MCF 10A (cell line): ENCODE data around the gene CFTR. TPM values are rescaled to one million over a fixed set of nuclear protein-coding genes. Genes with fewer than 3 reads are reported as not detected.

ENCODE experiments used
- BruUV-seq: library from RNA; stranded (reverse); fragments of 400-500 nt; replicated peaks from 2 replicates; lab custom pipeline; 2021; lab: Mats Ljungman, UMichigan
- CTCF ChIA-PET: fragments of 300-600 bp; sonication (Branson Sonifier 250); formaldehyde crosslinking; extraction: SDS; loops from one replicate; lab custom pipeline; 2021; ENCODE audit warnings: antibody characterized with exemption, inconsistent platforms; lab: Yijun Ruan, JAX
- POLR2A ChIA-PET: fragments of 300-600, 350-650 bp; sonication (Branson Sonifier 250); formaldehyde crosslinking; extraction: SDS; loops from one replicate; lab custom pipeline; 2020; ENCODE audit warnings: antibody characterized with exemption, inconsistent platforms; lab: Yijun Ruan, JAX
- DNase-seq: peaks from one replicate; pipeline ENCODE4 v3.0.0-alpha.2; 2018; ENCODE audit not compliant: unreplicated experiment
- H3K27ac Mint-ChIP-seq: one replicate; pipeline ENCODE4 v1.8.0; 2022; ENCODE audit warnings: mild to moderate bottlenecking, low read depth, mixed read lengths; ENCODE audit not compliant: unreplicated experiment
- H3K27me3 Mint-ChIP-seq: one replicate; pipeline ENCODE4 v1.8.0; 2022; ENCODE audit warnings: mixed read lengths; ENCODE audit not compliant: insufficient read depth, unreplicated experiment
- H3K36me3 Mint-ChIP-seq: one replicate; pipeline ENCODE4 v1.8.0; 2022; ENCODE audit warnings: mild to moderate bottlenecking, moderate library complexity, mixed read lengths; ENCODE audit not compliant: insufficient read depth, unreplicated experiment
- H3K4me1 Mint-ChIP-seq: one replicate; pipeline ENCODE4 v1.8.0; 2022; ENCODE audit warnings: mixed read lengths; ENCODE audit not compliant: insufficient read depth, unreplicated experiment
- H3K4me3 Mint-ChIP-seq: one replicate; pipeline ENCODE4 v1.8.0; 2022; ENCODE audit warnings: mild to moderate bottlenecking, moderate library complexity, mixed read lengths; ENCODE audit not compliant: unreplicated experiment
- H3K9me3 Mint-ChIP-seq: one replicate; pipeline ENCODE4 v1.8.0; 2022; ENCODE audit warnings: mixed read lengths; ENCODE audit not compliant: unreplicated experiment
- CTCF ChIP-seq: fragments of 200-600 bp; IDR thresholded peaks from one replicate; pipeline ENCODE4 v1.8.0; 2022; ENCODE audit warnings: antibody characterized with exemption, mild to moderate bottlenecking; ENCODE audit not compliant: unreplicated experiment
- intact Hi-C: fragments of 100-400 bp; cut with micrococcal nuclease; formaldehyde crosslinking; loops from 2 replicates; pipeline ENCODE4 v1.14.1; 2022
- total RNA-seq: library from RNA; stranded (reverse); gene quantifications from 2 replicates; pipeline ENCODE4 v1.2.3, GENCODE V29; 2022

Gene CFTR
- total RNA-seq, 1 experiment from 2014 or later = not detected

GRCh38 chr7:117587931-117588330 is 108.1 kb downstream of the CFTR start:
- Mint-ChIP-seq H3K27ac (no peak overlapping the region), H3K4me1 (no peaks in the 10 kb centered on the region), H3K36me3 (no peaks in the 10 kb centered on the region), H3K4me3 (no peak overlapping the region), H3K9me3 (no peaks in the 10 kb centered on the region), H3K27me3 (peaks cover 89% of the 10 kb centered on the region)
- no peak for TF ChIP-seq CTCF
- no peak for DNase-seq
- BruUV-seq = no TSS peak
- ChIA-PET POLR2A (no interaction called here), CTCF (interaction anchor here (0.6 kb wide), 1 partner anchor 23 kb away, joined by 3 read pairs; no protein-coding TSS in a partner anchor)
- intact Hi-C loops = no loop called here

- peak; percentile 5 for DNase-seq
- Mint-ChIP-seq H3K36me3 (no peaks in the 10 kb centered on the region), H3K27me3 (peaks cover 86% of the 10 kb centered on the region), H3K4me3 (no peak overlapping the region), H3K9me3 (no peaks in the 10 kb centered on the region), H3K4me1 (no peaks in the 10 kb centered on the region), H3K27ac (no peak overlapping the region)
- BruUV-seq = no TSS peak
- intact Hi-C loops = no loop called here
- CTCF ChIA-PET = interaction anchor here (0.6 kb wide), 1 partner anchor 23 kb away, joined by 3 read pairs; no protein-coding TSS in a partner anchor
- TF ChIP-seq CTCF = no peak
- POLR2A ChIA-PET = no interaction called here
Measured at GRCh38 chr7:117588352-117588794, 108.5 kb downstream of the CFTR start.

- intact Hi-C loops = no loop called here
- ChIA-PET POLR2A (no interaction called here), CTCF (no interaction called here)
- H3K4me3 Mint-ChIP-seq = no peak overlapping the region
- no peaks in the 10 kb centered on the region for H3K9me3 Mint-ChIP-seq
- DNase-seq = no peak
- BruUV-seq = no TSS peak
- H3K27me3 Mint-ChIP-seq = peaks cover 68% of the 10 kb centered on the region
- H3K4me1 Mint-ChIP-seq = no peaks in the 10 kb centered on the region
- no peak for TF ChIP-seq CTCF
- no peaks in the 10 kb centered on the region for H3K36me3 Mint-ChIP-seq
- no peak overlapping the region for H3K27ac Mint-ChIP-seq
Measured at GRCh38 chr7:117590191-117590590, 110.4 kb downstream of the CFTR start.

GRCh38 chr7:117592011-117592635 is 112.3 kb downstream of the CFTR start:
- Mint-ChIP-seq H3K27me3 (peaks cover 49% of the 10 kb centered on the region), H3K9me3 (no peaks in the 10 kb centered on the region), H3K4me3 (no peak overlapping the region), H3K4me1 (no peaks in the 10 kb centered on the region), H3K27ac (no peak overlapping the region), H3K36me3 (peaks cover 1% of the 10 kb centered on the region)
- intact Hi-C loops = no loop called here
- BruUV-seq = no TSS peak
- TF ChIP-seq CTCF = no peak
- no peak for DNase-seq
- ChIA-PET POLR2A (no interaction called here), CTCF (interaction anchor here (0.6 kb wide), 1 partner anchor 392 kb away, joined by 3 read pairs; no protein-coding TSS in a partner anchor)
